H9 (cell line): ENCODE results near the gene NEK11. TPM values are rescaled to one million over a fixed set of nuclear protein-coding genes. Genes with fewer than 3 reads are reported as not detected.

Source experiments
- DNase-seq: peaks from one replicate; pipeline ENCODE4 v3.0.0-alpha.2; 2017
- H2AFZ ChIP-seq: one replicate; pipeline ENCODE4 v1.6.1; 2013; ENCODE audit warnings: mild to moderate bottlenecking, low read length, control low read depth, moderate library complexity
- H2AK5ac ChIP-seq: 2 replicates; pipeline ENCODE4 v1.6.1; 2013; ENCODE audit warnings: low read length, control low read depth, mixed read lengths; ENCODE audit not compliant: insufficient read length
- H2BK120ac ChIP-seq: one replicate; pipeline ENCODE4 v1.6.1; 2013; ENCODE audit warnings: low read depth, mild to moderate bottlenecking, low read length, control low read depth, inconsistent platforms; ENCODE audit not compliant: poor library complexity, severe bottlenecking
- H2BK12ac ChIP-seq: 2 replicates; pipeline ENCODE4 v1.6.1; 2013; ENCODE audit warnings: low read length, control low read depth, mixed read lengths, low read depth; ENCODE audit not compliant: insufficient read length
- H2BK15ac ChIP-seq: 2 replicates; pipeline ENCODE4 v1.6.1; 2013; ENCODE audit warnings: low read depth, low read length, control low read depth
- H2BK20ac ChIP-seq: one replicate; pipeline ENCODE4 v1.6.1; 2013; ENCODE audit warnings: low read depth, mild to moderate bottlenecking, low read length, control low read depth, inconsistent platforms; ENCODE audit not compliant: poor library complexity, severe bottlenecking
- H2BK5ac ChIP-seq: 2 replicates; pipeline ENCODE4 v1.6.1; 2013; ENCODE audit warnings: low read length, control low read depth, mixed read lengths; ENCODE audit not compliant: insufficient read length
- H3K14ac ChIP-seq: 2 replicates; pipeline ENCODE4 v1.6.1; 2013; ENCODE audit warnings: low read length, control low read depth; ENCODE audit not compliant: insufficient read depth
- H3K18ac ChIP-seq: 2 replicates; pipeline ENCODE4 v1.6.1; 2013; ENCODE audit warnings: low read depth, mild to moderate bottlenecking, mixed read lengths, low read length, control low read depth; ENCODE audit not compliant: insufficient read length
- H3K23ac ChIP-seq: 2 replicates; pipeline ENCODE4 v1.6.1; 2013; ENCODE audit warnings: low read length, control low read depth, mixed read lengths, low read depth; ENCODE audit not compliant: insufficient read length
- H3K23me2 ChIP-seq: 2 replicates; pipeline ENCODE4 v1.6.1; 2013; ENCODE audit warnings: low read depth, mild to moderate bottlenecking, mixed read lengths, low read length, control low read depth; ENCODE audit not compliant: insufficient read length, poor library complexity, severe bottlenecking
- H3K27ac ChIP-seq: 2 replicates; pipeline ENCODE4 v1.5.1; 2013; ENCODE audit warnings: low read length, control low read depth, mixed read lengths, low read depth; ENCODE audit not compliant: insufficient read length
- H3K27me3 ChIP-seq: 2 replicates; pipeline ENCODE4 v1.6.1; 2013; ENCODE audit warnings: low read length, control low read depth, inconsistent platforms; ENCODE audit not compliant: insufficient read depth
- H3K4ac ChIP-seq: 2 replicates; pipeline ENCODE4 v1.6.1; 2013; ENCODE audit warnings: low read depth, mild to moderate bottlenecking, control low read depth, inconsistent platforms, low read length, moderate library complexity
- H3K4me1 ChIP-seq: 2 replicates; pipeline ENCODE4 v1.6.1; 2013; ENCODE audit warnings: low read length, control low read depth, inconsistent platforms; ENCODE audit not compliant: insufficient read depth
- H3K4me2 ChIP-seq: 2 replicates; pipeline ENCODE4 v1.6.1; 2013; ENCODE audit warnings: low read length, control low read depth, mixed read lengths; ENCODE audit not compliant: insufficient read length, insufficient read depth
- H3K56ac ChIP-seq: 2 replicates; pipeline ENCODE4 v1.6.1; 2013; ENCODE audit warnings: low read depth, mild to moderate bottlenecking, mixed read lengths, low read length, control low read depth; ENCODE audit not compliant: insufficient read length
- H3K79me1 ChIP-seq: 2 replicates; pipeline ENCODE4 v1.6.1; 2013; ENCODE audit warnings: low read depth, mild to moderate bottlenecking, moderate library complexity, low read length, control low read depth, inconsistent platforms; ENCODE audit not compliant: insufficient read depth, poor library complexity, severe bottlenecking
- H3K79me2 ChIP-seq: 2 replicates; pipeline ENCODE4 v1.6.1; 2013; ENCODE audit warnings: low read length, control low read depth, inconsistent platforms; ENCODE audit not compliant: insufficient read depth
- H3K9ac ChIP-seq: 2 replicates; pipeline ENCODE4 v1.6.1; 2013; ENCODE audit warnings: low read length, control low read depth, mixed read lengths; ENCODE audit not compliant: insufficient read length; ENCODE audit errors: extremely low read depth
- H3K9me3 ChIP-seq: one replicate; pipeline ENCODE4 v1.6.1; 2013; ENCODE audit warnings: low read depth, low read length, inconsistent platforms; ENCODE audit not compliant: control insufficient read depth
- H3T11ph ChIP-seq: one replicate; pipeline ENCODE4 v1.6.1; 2013; ENCODE audit warnings: mild to moderate bottlenecking, low read length, control low read depth, inconsistent platforms
- H4K20me1 ChIP-seq: one replicate; pipeline ENCODE4 v1.6.1; 2013; ENCODE audit not compliant: control insufficient read depth, insufficient read length, insufficient read depth
- H4K5ac ChIP-seq: 2 replicates; pipeline ENCODE4 v1.6.1; 2013; ENCODE audit warnings: low read depth, mild to moderate bottlenecking, mixed read lengths, low read length, control low read depth; ENCODE audit not compliant: insufficient read length
- H4K8ac ChIP-seq: replicated peaks from 2 replicates; pipeline ENCODE4 v1.6.1; 2013; ENCODE audit warnings: low read length, control low read depth, mixed read lengths, low read depth; ENCODE audit not compliant: insufficient read length
- H4K91ac ChIP-seq: 2 replicates; pipeline ENCODE4 v1.6.1; 2013; ENCODE audit warnings: low read depth, mild to moderate bottlenecking, moderate library complexity, mixed read lengths, low read length, control low read depth; ENCODE audit not compliant: insufficient read length
- H3K27ac Mint-ChIP-seq, 3 experiments: 2 replicates in 2 of 3; 3 replicates in 1 of 3; pipeline ENCODE4 v1.8.0; 2020 to 2021; ENCODE audit warnings: mixed read lengths in 3 of 3, mild to moderate bottlenecking in 1 of 3, moderate library complexity in 1 of 3
- H3K27me3 Mint-ChIP-seq: 2 replicates; pipeline ENCODE4 v1.8.0; 2021; ENCODE audit warnings: low read depth, mild to moderate bottlenecking, moderate library complexity, mixed read lengths
- H3K36me3 Mint-ChIP-seq, 3 experiments: 2 replicates in 2 of 3; 3 replicates in 1 of 3; pipeline ENCODE4 v1.8.0; 2020 to 2021; ENCODE audit warnings: low read depth in 3 of 3, mixed read lengths in 3 of 3; ENCODE audit not compliant: insufficient read depth in 1 of 3
- H3K4me1 Mint-ChIP-seq, 2 experiments: 2 replicates each; pipeline ENCODE4 v1.8.0; 2020; ENCODE audit warnings: mixed read lengths in 2 of 2
- H3K4me3 Mint-ChIP-seq, 2 experiments: 2 replicates in 1 of 2; 3 replicates in 1 of 2; pipeline ENCODE4 v1.8.0; 2020 to 2021; ENCODE audit warnings: mild to moderate bottlenecking in 2 of 2, mixed read lengths in 2 of 2, moderate library complexity in 1 of 2
- H3K9me3 Mint-ChIP-seq, 2 experiments: 2 replicates in 1 of 2; 3 replicates in 1 of 2; pipeline ENCODE4 v1.8.0; 2020; ENCODE audit warnings: mild to moderate bottlenecking in 2 of 2, mixed read lengths in 2 of 2, moderate library complexity in 1 of 2
- WGBS: extraction: QIAGEN DNeasy Blood & Tissue Kit; methylation state at CpG from one replicate; pipeline ENCODE4 v1.1.7; 2013; ENCODE audit warnings: missing lambda C conversion rate, low lambda C conversion rate, mixed read lengths; ENCODE audit not compliant: insufficient read length; ENCODE audit errors: extremely low coverage; 5-methylcytosine and 5-hydroxymethylcytosine counted together
- total RNA-seq: library from RNA; stranded (reverse); gene quantifications from 2 replicates; pipeline ENCODE4 v1.2.1, GENCODE V29; 2021
- TF ChIP-seq, protein P1 (sequence below): fragments of 200-600 bp; sonication (generic); conservative IDR thresholded peaks from 3 replicates; pipeline ENCODE4 v1.8.0; 2021; ENCODE audit warnings: antibody characterized with exemption, mild to moderate bottlenecking

The NEK11 gene
- total RNA-seq, 1 experiment from 2014 or later: 2.5 TPM

DNA sequence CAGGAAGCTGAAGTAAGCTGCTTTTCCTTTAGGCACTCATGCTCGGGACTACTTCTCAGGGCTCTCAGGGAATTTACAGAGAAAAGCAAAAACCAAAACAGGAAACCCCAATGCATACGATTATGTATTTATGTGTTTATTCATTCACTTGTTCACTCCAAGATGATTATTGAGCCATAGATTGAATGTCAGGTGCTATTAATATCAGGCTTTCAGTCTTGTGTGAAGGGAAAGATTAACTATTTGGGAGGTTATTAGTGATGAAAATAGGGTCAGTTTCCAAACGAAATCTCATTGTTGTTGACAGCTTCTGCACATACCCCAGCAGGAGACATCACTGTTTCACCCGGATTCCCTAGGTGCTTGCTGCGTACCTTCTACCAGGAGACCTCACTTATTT, 135.8 kb downstream of the NEK11 start:
- Mint-ChIP-seq H3K27me3 (no peaks in the 10 kb centered on the region), H3K36me3 (no peaks in the 10 kb centered on the region), H3K27ac (no peak overlapping the region), H3K9me3 (no peaks in the 10 kb centered on the region), H3K4me3 (no peak overlapping the region), H3K4me1 (peaks cover 5 to 6% of the 10 kb centered on the region in 2 experiments)
- TF ChIP-seq, protein P1, sequence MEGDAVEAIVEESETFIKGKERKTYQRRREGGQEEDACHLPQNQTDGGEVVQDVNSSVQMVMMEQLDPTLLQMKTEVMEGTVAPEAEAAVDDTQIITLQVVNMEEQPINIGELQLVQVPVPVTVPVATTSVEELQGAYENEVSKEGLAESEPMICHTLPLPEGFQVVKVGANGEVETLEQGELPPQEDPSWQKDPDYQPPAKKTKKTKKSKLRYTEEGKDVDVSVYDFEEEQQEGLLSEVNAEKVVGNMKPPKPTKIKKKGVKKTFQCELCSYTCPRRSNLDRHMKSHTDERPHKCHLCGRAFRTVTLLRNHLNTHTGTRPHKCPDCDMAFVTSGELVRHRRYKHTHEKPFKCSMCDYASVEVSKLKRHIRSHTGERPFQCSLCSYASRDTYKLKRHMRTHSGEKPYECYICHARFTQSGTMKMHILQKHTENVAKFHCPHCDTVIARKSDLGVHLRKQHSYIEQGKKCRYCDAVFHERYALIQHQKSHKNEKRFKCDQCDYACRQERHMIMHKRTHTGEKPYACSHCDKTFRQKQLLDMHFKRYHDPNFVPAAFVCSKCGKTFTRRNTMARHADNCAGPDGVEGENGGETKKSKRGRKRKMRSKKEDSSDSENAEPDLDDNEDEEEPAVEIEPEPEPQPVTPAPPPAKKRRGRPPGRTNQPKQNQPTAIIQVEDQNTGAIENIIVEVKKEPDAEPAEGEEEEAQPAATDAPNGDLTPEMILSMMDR: no peak
- no peak overlapping the region for H4K8ac ChIP-seq
- H2BK5ac ChIP-seq: no peak overlapping the region
- no peak overlapping the region for H3K14ac ChIP-seq
- no peaks in the 10 kb centered on the region for H3K23me2 ChIP-seq
- no peaks in the 10 kb centered on the region for H3K9me3 ChIP-seq
- H4K20me1 ChIP-seq: no peaks in the 10 kb centered on the region
- H2BK12ac ChIP-seq: no peak overlapping the region
- no peak overlapping the region for H3K4ac ChIP-seq
- WGBS: no CpG with 5 or more reads among the region's 5 CpGs
- no peak overlapping the region for H3T11ph ChIP-seq
- no peaks in the 10 kb centered on the region for H3K79me1 ChIP-seq
- no peak overlapping the region for H4K91ac ChIP-seq
- H3K9ac ChIP-seq: no peak overlapping the region
- no peak overlapping the region for H2AFZ ChIP-seq
- no peak for DNase-seq
- no peak overlapping the region for H3K23ac ChIP-seq
- no peak overlapping the region for H4K5ac ChIP-seq
- no peak overlapping the region for H3K27ac ChIP-seq
- no peak overlapping the region for H3K56ac ChIP-seq
- H2BK120ac ChIP-seq: no peak overlapping the region
- no peaks in the 10 kb centered on the region for H3K4me1 ChIP-seq
- no peaks in the 10 kb centered on the region for H3K79me2 ChIP-seq
- H2BK15ac ChIP-seq: no peak overlapping the region
- H3K27me3 ChIP-seq: no peaks in the 10 kb centered on the region
- H3K18ac ChIP-seq: no peak overlapping the region
- no peak overlapping the region for H2AK5ac ChIP-seq
- H3K4me2 ChIP-seq: no peak overlapping the region
- no peak overlapping the region for H2BK20ac ChIP-seq
